MM.1S (cell line): ENCODE results near the gene TUFT1.

Experiments used
- CTCF ChIP-seq: fragments of 300-600 bp; sonication (generic); IDR thresholded peaks from 2 replicates; pipeline ENCODE4 v1.5.1; 2016; ENCODE audit warnings: antibody characterized with exemption, low read length, mixed read lengths
- EZH2 ChIP-seq: fragments of 300-600 bp; sonication (generic); optimal IDR thresholded peaks from 2 replicates; pipeline ENCODE3; 2017; ENCODE audit warnings: low read depth, mild to moderate bottlenecking, antibody characterized with exemption, low read length, mixed read lengths
- EZH2phosphoT487 ChIP-seq: fragments of 300-600 bp; sonication (generic); IDR thresholded peaks from 2 replicates; pipeline ENCODE4 v1.6.1; 2018; ENCODE audit warnings: antibody characterized with exemption, low read length

DNA sequence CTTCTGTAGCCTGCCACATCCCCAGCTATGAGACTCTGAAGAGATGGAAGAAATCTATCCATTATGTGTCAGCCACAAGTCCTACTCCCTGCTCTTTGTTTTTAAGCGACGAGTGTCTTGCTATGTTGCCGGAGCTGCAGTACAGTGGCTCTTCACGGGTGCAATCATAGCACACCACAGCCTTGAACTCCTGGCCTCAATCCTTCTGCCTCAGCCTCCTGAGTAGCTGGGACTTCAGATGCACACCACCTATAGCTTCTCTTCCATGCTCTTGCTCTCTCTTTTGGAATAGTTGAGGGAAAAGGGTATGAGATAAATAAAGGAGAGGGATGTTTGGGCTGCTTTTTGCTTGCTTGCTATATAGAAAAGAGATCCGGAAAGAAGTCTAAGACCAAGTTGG, 1.6 kb downstream of the TUFT1 start:
- TF ChIP-seq CTCF: no peak
- TF ChIP-seq EZH2: no peak
- TF ChIP-seq EZH2phosphoT487: no peak
